ENCODE data around the gene LTB. TPM values are rescaled to one million over a fixed set of nuclear protein-coding genes. Genes with fewer than 3 reads are reported as not detected.
"Not testable (repeated sequence)": the region's sequence is repeated elsewhere in the genome, so short reads cannot be mapped to it uniquely, and the experiment has no call there.

LTB gene
- total RNA-seq, 6 experiments from 2014 or later, result 0.38 TPM; not detected in 5

DNA sequence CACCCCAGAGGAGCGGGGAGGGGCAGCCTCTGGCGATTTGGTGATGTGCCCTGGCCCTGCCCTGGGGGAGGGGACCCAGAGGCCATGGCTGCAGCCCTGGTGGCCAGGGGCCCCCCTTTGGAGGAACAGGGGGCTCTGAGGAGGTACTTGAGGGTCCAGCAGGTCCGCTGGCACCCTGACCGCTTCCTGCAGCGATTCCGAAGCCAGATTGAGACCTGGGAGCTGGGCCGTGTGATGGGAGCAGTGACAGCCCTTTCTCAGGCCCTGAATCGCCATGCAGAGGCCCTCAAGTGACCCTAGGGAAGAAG is 24.0 kb downstream of the LTB start:
- H3K27me3 Mint-ChIP-seq (ENCODE audit: insufficient read depth), result peaks cover 3% of the 10 kb centered on the region; the same call in 1 of the 2 replicates
- TF ChIP-seq, protein P1, sequence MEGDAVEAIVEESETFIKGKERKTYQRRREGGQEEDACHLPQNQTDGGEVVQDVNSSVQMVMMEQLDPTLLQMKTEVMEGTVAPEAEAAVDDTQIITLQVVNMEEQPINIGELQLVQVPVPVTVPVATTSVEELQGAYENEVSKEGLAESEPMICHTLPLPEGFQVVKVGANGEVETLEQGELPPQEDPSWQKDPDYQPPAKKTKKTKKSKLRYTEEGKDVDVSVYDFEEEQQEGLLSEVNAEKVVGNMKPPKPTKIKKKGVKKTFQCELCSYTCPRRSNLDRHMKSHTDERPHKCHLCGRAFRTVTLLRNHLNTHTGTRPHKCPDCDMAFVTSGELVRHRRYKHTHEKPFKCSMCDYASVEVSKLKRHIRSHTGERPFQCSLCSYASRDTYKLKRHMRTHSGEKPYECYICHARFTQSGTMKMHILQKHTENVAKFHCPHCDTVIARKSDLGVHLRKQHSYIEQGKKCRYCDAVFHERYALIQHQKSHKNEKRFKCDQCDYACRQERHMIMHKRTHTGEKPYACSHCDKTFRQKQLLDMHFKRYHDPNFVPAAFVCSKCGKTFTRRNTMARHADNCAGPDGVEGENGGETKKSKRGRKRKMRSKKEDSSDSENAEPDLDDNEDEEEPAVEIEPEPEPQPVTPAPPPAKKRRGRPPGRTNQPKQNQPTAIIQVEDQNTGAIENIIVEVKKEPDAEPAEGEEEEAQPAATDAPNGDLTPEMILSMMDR (IDR thresholded peaks at IDR 0.05), result no peak
- no peak overlapping the region for H3K4me3 Mint-ChIP-seq
- peaks cover 25% of the 10 kb centered on the region for H3K36me3 Mint-ChIP-seq (ENCODE audit: low read depth)
- peaks cover 47% of the 10 kb centered on the region for H3K4me1 Mint-ChIP-seq (ENCODE audit: low read depth)
- peak overlapping the region; percentile 85 for H3K27ac Mint-ChIP-seq
- no peaks in the 10 kb centered on the region for H3K9me3 Mint-ChIP-seq
- no peak for DNase-seq

DNA sequence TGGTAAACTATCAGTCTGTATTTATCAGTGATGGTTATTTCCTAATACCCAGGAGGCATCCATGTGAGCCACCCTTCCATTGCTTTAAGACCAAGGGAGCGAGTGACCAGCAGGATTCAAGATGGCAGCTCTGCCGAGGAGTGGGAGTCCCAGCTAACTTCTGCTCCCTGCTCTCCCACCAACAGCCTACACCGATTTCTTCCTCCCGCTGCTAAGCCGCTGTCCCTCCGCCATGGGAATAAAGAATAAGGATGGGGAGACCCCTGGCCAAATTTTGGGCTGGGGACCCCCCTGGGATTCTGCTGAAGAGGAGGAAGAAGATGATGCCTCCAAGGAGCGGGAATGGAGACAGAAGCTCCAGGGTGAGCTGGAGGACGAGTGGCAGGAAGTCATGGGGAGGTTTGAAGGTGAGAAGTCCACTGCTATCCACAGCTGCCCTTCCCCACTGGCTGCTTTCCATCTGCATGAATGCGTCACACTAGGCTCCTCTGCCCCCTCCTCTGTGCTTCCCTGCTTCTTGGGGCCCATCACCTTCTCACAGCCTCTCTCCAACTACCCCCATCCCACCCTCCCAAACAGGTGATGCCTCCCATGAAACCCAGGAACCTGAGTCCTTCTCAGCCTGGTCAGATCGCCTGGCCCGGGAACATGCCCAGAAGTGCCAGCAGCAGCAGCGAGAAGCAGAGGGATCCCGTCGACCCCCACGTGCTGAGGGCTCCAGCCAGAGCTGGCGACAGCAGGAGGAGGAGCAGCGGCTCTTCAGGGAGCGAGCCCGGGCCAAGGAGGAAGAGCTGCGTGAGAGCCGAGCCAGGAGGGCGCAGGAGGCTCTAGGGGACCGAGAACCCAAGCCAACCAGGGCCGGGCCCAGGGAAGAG is 24.5 kb downstream of the LTB start:
- Mint-ChIP-seq H3K9me3 (no peaks in the 10 kb centered on the region), H3K4me3 (no peak overlapping the region), H3K4me1 (ENCODE audit: low read depth) (peaks cover 41% of the 10 kb centered on the region), H3K36me3 (ENCODE audit: low read depth) (peaks cover 25% of the 10 kb centered on the region), H3K27me3 (ENCODE audit: insufficient read depth) (no peaks in the 10 kb centered on the region), H3K27ac (peak overlapping the region; percentile 38; the same call in 1 of the 2 replicates)
- TF ChIP-seq, protein P1 (IDR thresholded peaks at IDR 0.05), result no peak
- DNase-seq, result no peak

DNA sequence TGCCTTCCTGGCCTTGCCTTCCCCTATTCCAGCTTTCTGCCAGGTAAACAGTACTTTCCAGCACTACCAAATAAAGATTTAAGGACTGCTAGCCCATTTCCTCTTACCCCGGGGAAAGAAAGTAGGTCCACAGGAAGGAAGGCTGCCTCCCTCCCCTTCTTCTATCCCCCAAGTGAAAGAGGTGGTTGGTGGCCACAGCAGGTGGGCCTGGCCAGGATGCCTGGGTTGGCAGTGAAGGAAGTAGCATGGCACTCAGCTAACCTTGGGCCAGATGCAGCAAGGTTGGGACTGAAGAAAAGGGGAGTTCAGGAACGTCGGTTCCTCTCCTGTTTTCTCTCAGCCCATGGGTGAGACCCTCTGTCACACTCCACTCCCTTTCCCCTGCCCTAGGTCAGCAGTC is 25.9 kb downstream of the LTB start:
- DNase-seq, result no peak
- Mint-ChIP-seq H3K27ac (no peak overlapping the region), H3K4me1 (ENCODE audit: low read depth) (peaks cover 31% of the 10 kb centered on the region), H3K36me3 (ENCODE audit: low read depth) (peaks cover 20% of the 10 kb centered on the region), H3K27me3 (ENCODE audit: insufficient read depth) (peaks cover 2% of the 10 kb centered on the region; the same call in 1 of the 2 replicates), H3K4me3 (no peak overlapping the region), H3K9me3 (no peaks in the 10 kb centered on the region)
- TF ChIP-seq, protein P1 (IDR thresholded peaks at IDR 0.05), result no peak

DNA sequence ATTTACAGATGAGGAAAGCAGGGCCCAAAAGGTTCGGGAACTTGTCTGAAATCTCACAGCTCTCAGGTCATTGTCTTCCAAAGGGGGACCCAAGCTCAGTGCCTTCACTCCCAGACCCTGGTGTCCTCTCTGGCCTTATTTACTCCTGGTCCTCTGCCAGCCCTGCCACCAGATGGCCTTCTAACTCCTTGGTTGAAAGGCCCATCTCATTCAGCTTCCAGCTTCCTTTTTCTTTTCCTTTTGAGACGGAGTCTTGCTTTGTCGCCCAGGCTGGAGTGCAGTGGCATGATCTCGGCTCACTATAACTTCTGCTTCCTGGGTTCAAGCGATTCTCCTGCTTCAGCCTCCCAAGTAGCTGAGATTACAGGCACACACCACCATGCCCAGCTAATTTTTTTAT is 30.9 kb downstream of the LTB start:
- not testable (repeated sequence) for H3K4me3 Mint-ChIP-seq; H3K9me3 Mint-ChIP-seq; H3K27me3 Mint-ChIP-seq (ENCODE audit: insufficient read depth)
- Mint-ChIP-seq H3K27ac (peak overlapping the region; percentile 42; the same call in 1 of the 2 replicates), H3K36me3 (ENCODE audit: low read depth) (peaks cover 14% of the 10 kb centered on the region; the same call in 1 of the 2 replicates), H3K4me1 (ENCODE audit: low read depth) (peaks cover 29% of the 10 kb centered on the region)
- TF ChIP-seq, protein P1 (IDR thresholded peaks at IDR 0.05), result peak; percentile 73
- DNase-seq, result peak; percentile 59

DNA sequence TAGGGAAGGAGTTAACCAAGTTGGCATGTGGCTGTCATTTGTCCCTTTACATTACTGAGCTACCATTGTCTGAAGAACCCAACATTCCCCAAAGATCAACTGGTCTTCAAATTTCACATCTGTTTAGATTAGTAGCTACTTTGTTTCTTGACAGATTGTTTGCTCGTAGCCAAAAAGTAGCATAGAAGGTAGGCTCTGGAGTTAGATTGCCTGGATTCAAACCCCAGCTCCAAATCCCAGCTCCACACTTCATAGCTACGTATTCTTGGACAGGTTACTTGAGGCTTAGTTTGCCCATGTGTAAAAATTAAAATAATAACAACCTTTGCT is 33.7 kb downstream of the LTB start:
- peak overlapping the region; percentile 91 for H3K27ac Mint-ChIP-seq
- peaks cover 2% of the 10 kb centered on the region; the same call in 1 of the 2 replicates for H3K27me3 Mint-ChIP-seq (ENCODE audit: insufficient read depth)
- TF ChIP-seq, protein P1 (IDR thresholded peaks at IDR 0.05), result no peak
- peaks cover 14% of the 10 kb centered on the region; the same call in 1 of the 2 replicates for H3K36me3 Mint-ChIP-seq (ENCODE audit: low read depth)
- H3K4me3 Mint-ChIP-seq, result peak overlapping the region; percentile 91
- DNase-seq, result no peak
- peaks cover 46% of the 10 kb centered on the region for H3K4me1 Mint-ChIP-seq (ENCODE audit: low read depth)
- H3K9me3 Mint-ChIP-seq, result no peaks in the 10 kb centered on the region
